GM04504 (cell line): ENCODE data around the gene CYTH2.
"Not testable (repeated sequence)": the region's sequence is repeated elsewhere in the genome, so short reads cannot be mapped to it uniquely, and the experiment has no call there.

Source experiments
- DNase-seq: peaks from one replicate; pipeline ENCODE4 v3.0.0-alpha.2; 2012; ENCODE audit warnings: low read depth

CYTH2 gene

DNA sequence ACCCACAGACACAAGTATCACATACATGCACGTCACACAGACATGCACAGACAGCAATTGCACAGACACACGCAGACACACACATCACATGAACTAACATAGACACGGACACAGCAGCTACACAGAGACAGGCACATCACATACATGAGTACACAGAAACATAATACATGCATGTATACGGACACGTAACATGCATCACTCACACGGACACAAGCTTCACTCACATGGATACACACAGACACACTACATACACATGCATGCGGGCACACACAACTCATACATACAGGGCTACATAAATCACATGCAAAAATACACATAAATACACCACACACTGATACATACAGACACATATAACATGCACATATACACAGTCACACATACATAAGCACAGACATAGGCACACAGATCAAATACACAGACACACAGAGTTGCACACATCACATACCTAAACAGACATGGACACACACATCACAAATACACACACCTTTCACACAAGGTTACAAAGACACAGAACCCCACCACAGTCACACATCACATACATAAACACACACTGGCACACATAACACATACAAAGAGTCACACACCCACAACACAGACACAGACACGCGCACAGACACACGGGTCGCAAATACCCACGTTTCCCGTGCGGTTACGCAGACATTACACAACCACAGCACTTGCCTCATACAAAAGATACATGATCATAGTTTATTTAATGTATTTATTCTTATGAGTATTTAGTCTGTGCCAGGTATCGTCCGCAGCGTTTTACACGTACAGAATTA, 43.5 kb downstream of the CYTH2 start:
- DNase-seq = no peak

DNA sequence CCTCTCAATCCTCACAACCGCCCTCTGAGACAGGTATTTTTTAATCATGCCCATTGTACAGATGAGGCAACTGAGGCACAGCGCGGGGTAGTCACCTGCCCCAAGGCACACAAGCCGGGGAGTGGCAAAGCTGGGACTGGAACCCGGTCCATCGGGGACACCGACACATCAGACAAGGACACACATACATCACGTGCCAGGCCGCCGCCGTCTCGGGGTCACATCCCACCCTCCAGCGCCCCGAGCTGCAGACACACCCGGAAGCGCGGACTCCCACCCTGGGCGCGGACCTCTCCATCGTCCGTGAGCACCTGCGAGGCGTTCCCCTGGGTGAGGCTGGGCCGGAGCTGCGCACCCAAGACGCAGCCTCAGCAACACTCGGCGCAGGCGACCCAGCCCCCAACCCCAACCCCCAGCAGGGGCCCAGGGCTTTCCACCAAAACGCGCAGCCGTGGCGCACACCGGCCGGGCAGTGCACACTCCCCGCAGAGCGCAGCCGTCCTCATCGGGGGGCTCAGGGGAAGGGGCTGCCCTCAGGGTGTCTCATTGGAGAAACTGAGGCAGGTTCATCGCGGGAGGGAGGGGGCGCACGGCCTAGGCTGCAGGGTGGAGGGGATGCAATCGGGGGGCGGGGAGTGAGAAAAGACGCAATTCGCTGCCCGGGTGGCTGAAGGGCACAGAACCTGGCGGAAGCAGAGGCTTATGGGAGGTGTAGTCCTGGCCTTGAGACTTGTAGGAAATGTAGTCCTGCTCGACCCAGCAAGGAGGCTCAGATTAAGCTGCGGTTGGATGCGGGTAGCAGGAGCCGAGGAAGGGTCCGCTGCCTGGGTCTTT, 44.3 kb downstream of the CYTH2 start:
- DNase-seq = no peak

GRCh38 chr19:48514123-48514458, 44.9 kb downstream of the CYTH2 start:
- DNase-seq = no peak

- DNase-seq = no peak
Measured at GRCh38 chr19:48516536-48516935, 47.4 kb downstream of the CYTH2 start.

DNA sequence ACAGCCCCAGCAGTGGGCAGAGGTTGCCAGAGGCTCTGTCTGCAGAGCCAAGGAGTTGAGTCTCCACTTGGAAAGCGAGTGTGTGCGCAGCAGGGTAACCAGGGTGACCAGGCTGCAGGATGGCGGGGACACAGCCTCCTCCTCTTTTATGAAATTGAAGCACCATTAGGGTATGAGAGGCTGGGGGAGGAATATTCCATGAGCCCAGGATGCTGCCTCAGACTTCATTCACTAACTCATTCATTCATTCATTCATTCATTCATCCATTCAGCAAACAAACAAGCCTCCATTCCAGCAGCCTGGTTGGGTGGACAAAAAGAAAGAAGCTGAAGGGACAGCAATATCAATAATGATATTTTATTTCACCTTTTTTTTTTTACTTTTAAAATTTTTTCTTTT, 49.0 kb downstream of the CYTH2 start:
- DNase-seq = no peak

- DNase-seq = not testable (repeated sequence)
Measured at GRCh38 chr19:48519426-48519825, 50.3 kb downstream of the CYTH2 start.

DNA sequence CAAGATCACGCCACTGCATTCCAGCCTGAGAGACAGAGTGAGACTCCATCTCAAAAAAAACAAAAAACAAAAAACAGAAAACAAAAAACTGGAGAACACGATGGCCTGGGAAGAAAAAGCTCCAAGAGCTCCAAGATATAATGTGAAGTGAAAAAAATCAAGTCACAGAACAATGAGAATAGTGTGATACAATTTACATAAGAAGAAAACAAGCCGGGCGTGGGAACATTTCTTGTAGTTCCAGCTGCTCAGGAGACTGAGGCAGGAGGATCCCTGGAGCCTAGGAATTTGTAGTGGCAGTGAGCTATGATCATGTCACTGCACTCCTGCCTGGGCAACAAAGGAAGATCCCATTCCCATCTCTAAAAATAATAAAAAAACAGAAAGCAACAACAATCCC, 51.0 kb downstream of the CYTH2 start:
- DNase-seq = no peak

- no peak for DNase-seq
Measured at GRCh38 chr19:48524221-48524620, 55.1 kb downstream of the CYTH2 start.

GRCh38 chr19:48524732-48525131, 55.6 kb downstream of the CYTH2 start:
- DNase-seq = no peak

GRCh38 chr19:48529156-48529555, 60.0 kb downstream of the CYTH2 start:
- no peak for DNase-seq

DNA sequence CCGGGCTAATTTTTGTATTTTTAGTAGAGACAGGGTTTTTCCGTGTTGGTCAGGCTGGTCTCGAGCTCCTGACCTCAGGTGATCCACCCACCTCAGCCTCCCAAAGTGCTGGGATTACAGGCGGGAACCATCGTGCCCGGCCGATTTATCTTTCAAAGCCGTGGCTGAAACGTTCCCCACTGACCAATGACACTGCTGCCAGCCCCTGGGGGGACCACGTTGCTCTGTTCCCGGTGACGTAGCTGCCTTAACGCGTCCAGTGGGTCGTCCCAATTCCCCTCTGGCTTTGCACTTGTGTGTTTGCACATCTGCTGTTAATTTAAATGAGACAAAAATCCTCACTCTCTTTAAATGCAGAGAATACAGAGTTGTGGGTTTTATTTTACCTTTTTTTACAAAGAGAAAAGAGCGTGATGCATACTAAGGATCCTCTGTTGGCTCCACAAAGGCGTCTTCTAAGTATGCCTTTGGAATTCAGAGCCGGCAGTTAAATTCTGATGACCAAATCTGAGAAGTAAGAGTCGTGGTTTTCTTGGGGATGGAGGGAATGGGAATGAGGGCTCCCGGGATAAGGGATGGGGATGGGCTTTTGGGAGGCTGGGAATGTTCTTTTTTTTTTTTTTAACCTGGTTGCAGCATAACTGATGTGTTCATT, 61.0 kb downstream of the CYTH2 start:
- DNase-seq = no peak

GRCh38 chr19:48530770-48531169, 61.6 kb downstream of the CYTH2 start:
- DNase-seq = no peak
